ENCODE data around the gene EFL1.

DNA sequence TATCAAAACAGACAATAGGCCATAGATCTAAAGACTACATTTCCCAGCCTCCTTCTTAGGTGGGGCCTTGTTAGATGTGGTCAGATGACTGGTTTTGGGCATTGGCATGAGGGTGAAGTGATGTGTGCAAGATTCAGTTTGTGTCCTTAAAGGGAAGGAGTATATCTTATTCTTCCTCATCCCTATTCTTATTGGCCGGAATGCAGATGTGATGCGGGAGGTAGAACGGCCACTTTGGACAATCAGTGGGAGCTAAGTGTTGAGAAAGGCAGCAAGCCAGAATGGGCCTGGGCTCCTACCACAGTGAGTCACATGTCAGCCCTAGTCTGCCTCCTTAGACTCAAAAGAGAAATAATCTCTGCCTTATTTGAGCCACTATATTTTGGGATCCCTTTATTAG lies 126.9 kb downstream of the EFL1 start:
- TF ChIP-seq, protein P1, sequence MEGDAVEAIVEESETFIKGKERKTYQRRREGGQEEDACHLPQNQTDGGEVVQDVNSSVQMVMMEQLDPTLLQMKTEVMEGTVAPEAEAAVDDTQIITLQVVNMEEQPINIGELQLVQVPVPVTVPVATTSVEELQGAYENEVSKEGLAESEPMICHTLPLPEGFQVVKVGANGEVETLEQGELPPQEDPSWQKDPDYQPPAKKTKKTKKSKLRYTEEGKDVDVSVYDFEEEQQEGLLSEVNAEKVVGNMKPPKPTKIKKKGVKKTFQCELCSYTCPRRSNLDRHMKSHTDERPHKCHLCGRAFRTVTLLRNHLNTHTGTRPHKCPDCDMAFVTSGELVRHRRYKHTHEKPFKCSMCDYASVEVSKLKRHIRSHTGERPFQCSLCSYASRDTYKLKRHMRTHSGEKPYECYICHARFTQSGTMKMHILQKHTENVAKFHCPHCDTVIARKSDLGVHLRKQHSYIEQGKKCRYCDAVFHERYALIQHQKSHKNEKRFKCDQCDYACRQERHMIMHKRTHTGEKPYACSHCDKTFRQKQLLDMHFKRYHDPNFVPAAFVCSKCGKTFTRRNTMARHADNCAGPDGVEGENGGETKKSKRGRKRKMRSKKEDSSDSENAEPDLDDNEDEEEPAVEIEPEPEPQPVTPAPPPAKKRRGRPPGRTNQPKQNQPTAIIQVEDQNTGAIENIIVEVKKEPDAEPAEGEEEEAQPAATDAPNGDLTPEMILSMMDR (conservative IDR thresholded peaks at IDR 0.05) = no peak
- TF ChIP-seq EZH2 (IDR thresholded peaks at IDR 0.05; ENCODE audit: low read depth) = no peak
